Mesenchymal stem cell (in vitro differentiated cells and primary cell): ENCODE results near the gene CHN2.
A peak's percentile ranks its signal among the peaks of the same experiment; 100 is the strongest.

Source experiments
- DNase-seq: peaks from one replicate; pipeline ENCODE4 v3.0.0-alpha.2; 2013
- H2AFZ ChIP-seq: one replicate; pipeline ENCODE4 v1.6.1; 2013; ENCODE audit warnings: low read depth, mild to moderate bottlenecking, control low read depth, inconsistent platforms, low read length, moderate library complexity
- H2AK5ac ChIP-seq: 2 replicates; pipeline ENCODE4 v1.6.1; 2013; ENCODE audit warnings: low read length, moderate library complexity, mild to moderate bottlenecking, inconsistent platforms; ENCODE audit not compliant: severe bottlenecking
- H2BK120ac ChIP-seq: one replicate; pipeline ENCODE4 v1.6.1; 2013; ENCODE audit warnings: low read depth, mild to moderate bottlenecking, inconsistent platforms, low read length, moderate library complexity
- H2BK12ac ChIP-seq, 2 experiments: one replicate each; pipeline ENCODE4 v1.6.1; 2013; ENCODE audit warnings: inconsistent platforms in 2 of 2, low read length in 2 of 2, mild to moderate bottlenecking in 2 of 2, moderate library complexity in 2 of 2, control low read depth in 1 of 2
- H2BK15ac ChIP-seq: one replicate; pipeline ENCODE4 v1.6.1; 2013; ENCODE audit warnings: mild to moderate bottlenecking, low read depth, inconsistent platforms; ENCODE audit not compliant: poor library complexity, severe bottlenecking
- H2BK5ac ChIP-seq: 2 replicates; pipeline ENCODE4 v1.6.1; 2013; ENCODE audit warnings: low read depth, mild to moderate bottlenecking, low read length, control low read depth, inconsistent platforms; ENCODE audit not compliant: poor library complexity, severe bottlenecking
- H3K14ac ChIP-seq, 2 experiments: one replicate each; pipeline ENCODE4 v1.6.1; 2013; ENCODE audit warnings: inconsistent platforms in 2 of 2, low read length in 2 of 2, control low read depth in 1 of 2, mild to moderate bottlenecking in 1 of 2, moderate library complexity in 1 of 2
- H3K18ac ChIP-seq, 2 experiments: one replicate each; pipeline ENCODE4 v1.6.1; 2013; ENCODE audit warnings: inconsistent platforms in 2 of 2, low read length in 2 of 2, control low read depth in 1 of 2, low read depth in 1 of 2, mild to moderate bottlenecking in 1 of 2
- H3K23ac ChIP-seq, 2 experiments: one replicate each; pipeline ENCODE4 v1.6.1; 2013; ENCODE audit warnings: inconsistent platforms in 2 of 2, low read length in 2 of 2, mild to moderate bottlenecking in 2 of 2, moderate library complexity in 2 of 2, control low read depth in 1 of 2
- H3K27ac ChIP-seq: 2 replicates; pipeline ENCODE4 v1.5.1; 2013; ENCODE audit warnings: mild to moderate bottlenecking, moderate library complexity, low read length, control low read depth, inconsistent platforms; ENCODE audit not compliant: poor library complexity, severe bottlenecking
- H3K27me3 ChIP-seq, 2 experiments: 2 replicates each; pipeline versions ENCODE4 v1.6.1 to v1.7.0; 2013; ENCODE audit warnings: low read length in 2 of 2, mild to moderate bottlenecking in 2 of 2, moderate library complexity in 2 of 2, control low read depth in 1 of 2, inconsistent platforms in 1 of 2; ENCODE audit not compliant: control insufficient read depth in 1 of 2, insufficient read depth in 1 of 2
- H3K36me3 ChIP-seq, 2 experiments: 2 replicates each; pipeline versions ENCODE4 v1.6.1 to v1.7.0; 2013; ENCODE audit warnings: low read length in 2 of 2, control low read depth in 1 of 2, inconsistent platforms in 1 of 2, low read depth in 1 of 2, mild to moderate bottlenecking in 1 of 2; ENCODE audit not compliant: insufficient read depth in 2 of 2, control insufficient read depth in 1 of 2
- H3K4ac ChIP-seq, 2 experiments: one replicate each; pipeline ENCODE4 v1.6.1; 2013; ENCODE audit warnings: inconsistent platforms in 2 of 2, low read length in 2 of 2, mild to moderate bottlenecking in 2 of 2, moderate library complexity in 2 of 2, control low read depth in 1 of 2, low read depth in 1 of 2
- H3K4me1 ChIP-seq: 2 replicates; pipeline ENCODE4 v1.6.1; 2013; ENCODE audit warnings: low read depth, low read length, control low read depth; ENCODE audit not compliant: control insufficient read depth, insufficient read depth
- H3K4me2 ChIP-seq: 2 replicates; pipeline ENCODE4 v1.6.1; 2013; ENCODE audit warnings: low read length, mild to moderate bottlenecking, inconsistent platforms; ENCODE audit not compliant: poor library complexity, severe bottlenecking
- H3K4me3 ChIP-seq, 2 experiments: 2 replicates each; pipeline versions ENCODE4 v1.5.1 to v1.7.0; 2013; ENCODE audit warnings: low read length in 2 of 2, mild to moderate bottlenecking in 2 of 2, control low read depth in 1 of 2, low read depth in 1 of 2; ENCODE audit not compliant: insufficient read depth in 1 of 2
- H3K79me1 ChIP-seq: replicated peaks from 2 replicates; pipeline ENCODE4 v1.6.1; 2013; ENCODE audit warnings: mild to moderate bottlenecking, control low read depth, low read length, inconsistent platforms; ENCODE audit not compliant: poor library complexity, severe bottlenecking
- H3K9ac ChIP-seq: 2 replicates; pipeline ENCODE4 v1.7.0; 2013; ENCODE audit warnings: mild to moderate bottlenecking, low read length, moderate library complexity
- H3K9me3 ChIP-seq: 2 replicates; pipeline ENCODE4 v1.7.0; 2013; ENCODE audit warnings: mild to moderate bottlenecking, low read length; ENCODE audit not compliant: control insufficient read depth
- H4K8ac ChIP-seq: one replicate; pipeline ENCODE4 v1.6.1; 2013; ENCODE audit warnings: inconsistent platforms, mild to moderate bottlenecking, low read length, moderate library complexity
- H4K91ac ChIP-seq: one replicate; pipeline ENCODE4 v1.6.1; 2013; ENCODE audit warnings: mild to moderate bottlenecking, low read length, inconsistent platforms
- WGBS: methylation state at CpG from one replicate; pipeline ENCODE4 v1.1.7; 2013; ENCODE audit warnings: mixed read lengths; 5-methylcytosine and 5-hydroxymethylcytosine counted together

CHN2 gene

GRCh38 chr7:29170781-29171180, 23.8 kb upstream of the CHN2 start:
- H3K9ac ChIP-seq: no peak overlapping the region
- H3K4ac ChIP-seq: no peak overlapping the region
- no peak overlapping the region for H2BK120ac ChIP-seq
- no peak overlapping the region for H3K4me3 ChIP-seq
- H2AK5ac ChIP-seq: no peak overlapping the region
- no peak overlapping the region for H4K91ac ChIP-seq
- H3K18ac ChIP-seq: no peak overlapping the region
- no peaks in the 10 kb centered on the region for H3K36me3 ChIP-seq
- no peak overlapping the region for H3K14ac ChIP-seq
- H2BK5ac ChIP-seq: no peak overlapping the region
- H3K23ac ChIP-seq: no peak overlapping the region
- H2BK15ac ChIP-seq: no peak overlapping the region
- WGBS: 90% methylated on average over 6 of the region's 7 CpGs
- H3K4me2 ChIP-seq: no peak overlapping the region
- H3K27ac ChIP-seq: no peak overlapping the region
- H4K8ac ChIP-seq: no peak overlapping the region
- no peak overlapping the region for H2BK12ac ChIP-seq
- DNase-seq: no peak
- no peak overlapping the region for H2AFZ ChIP-seq
- H3K9me3 ChIP-seq: peaks cover 5% of the 10 kb centered on the region
- H3K79me1 ChIP-seq: no peaks in the 10 kb centered on the region
- no peaks in the 10 kb centered on the region for H3K4me1 ChIP-seq
- peaks cover 0 to 12% of the 10 kb centered on the region in 2 experiments for H3K27me3 ChIP-seq

- H3K27ac ChIP-seq: no peak overlapping the region
- H3K9me3 ChIP-seq: no peaks in the 10 kb centered on the region
- H3K4ac ChIP-seq: no peak overlapping the region
- H3K23ac ChIP-seq: no peak overlapping the region
- H3K79me1 ChIP-seq: no peaks in the 10 kb centered on the region
- no peak overlapping the region for H2BK12ac ChIP-seq
- H3K4me1 ChIP-seq: no peaks in the 10 kb centered on the region
- H3K4me3 ChIP-seq: no peak overlapping the region
- no peaks in the 10 kb centered on the region for H3K36me3 ChIP-seq
- H2AFZ ChIP-seq: no peak overlapping the region
- no peak overlapping the region for H2BK120ac ChIP-seq
- H2BK15ac ChIP-seq: no peak overlapping the region
- H3K4me2 ChIP-seq: no peak overlapping the region
- H2AK5ac ChIP-seq: no peak overlapping the region
- no peak overlapping the region for H4K8ac ChIP-seq
- DNase-seq: no peak
- no CpG with 5 or more reads among the region's 3 CpGs for WGBS
- no peak overlapping the region for H4K91ac ChIP-seq
- H3K14ac ChIP-seq: no peak overlapping the region
- no peak overlapping the region for H3K18ac ChIP-seq
- H3K27me3 ChIP-seq: peaks cover 3 to 14% of the 10 kb centered on the region in 2 experiments
- no peak overlapping the region for H2BK5ac ChIP-seq
- no peak overlapping the region for H3K9ac ChIP-seq
These were observed 21.1 kb upstream of the CHN2 start for GRCh38 chr7:29173458-29173857.

- WGBS: 44% methylated on average over 9 of the region's 9 CpGs
- Histone ChIP-seq H3K27ac (no peak overlapping the region), H3K4me2 (no peak overlapping the region), H4K8ac (no peak overlapping the region), H2BK12ac (no peak overlapping the region), H3K36me3 (no peaks in the 10 kb centered on the region), H2AFZ (no peak overlapping the region), H3K79me1 (no peaks in the 10 kb centered on the region), H2BK5ac (no peak overlapping the region), H3K9ac (no peak overlapping the region), H3K27me3 (peaks cover 3 to 9% of the 10 kb centered on the region in 2 experiments), H3K9me3 (no peaks in the 10 kb centered on the region), H3K4ac (no peak overlapping the region), H3K18ac (no peak overlapping the region), H4K91ac (no peak overlapping the region), H2AK5ac (no peak overlapping the region), H2BK120ac (no peak overlapping the region), H3K4me1 (no peaks in the 10 kb centered on the region), H3K23ac (no peak overlapping the region), H3K14ac (no peak overlapping the region), H2BK15ac (no peak overlapping the region), H3K4me3 (no peak overlapping the region)
- peak; percentile 61 for DNase-seq
These were observed 16.5 kb upstream of the CHN2 start for GRCh38 chr7:29177963-29178600.

- no peak overlapping the region for H2BK15ac ChIP-seq
- H3K14ac ChIP-seq: no peak overlapping the region
- no peaks in the 10 kb centered on the region for H3K4me1 ChIP-seq
- no peak overlapping the region for H3K4me3 ChIP-seq
- H4K91ac ChIP-seq: no peak overlapping the region
- H2BK5ac ChIP-seq: no peak overlapping the region
- H3K18ac ChIP-seq: no peak overlapping the region
- H3K27ac ChIP-seq: no peak overlapping the region
- H2BK120ac ChIP-seq: no peak overlapping the region
- no peak for DNase-seq
- H3K36me3 ChIP-seq: no peaks in the 10 kb centered on the region
- H3K4ac ChIP-seq: no peak overlapping the region
- H3K27me3 ChIP-seq: peaks cover 3 to 9% of the 10 kb centered on the region in 2 experiments
- H4K8ac ChIP-seq: no peak overlapping the region
- H3K23ac ChIP-seq: no peak overlapping the region
- no peaks in the 10 kb centered on the region for H3K79me1 ChIP-seq
- no peak overlapping the region for H2AFZ ChIP-seq
- 63% methylated on average over 1 of the region's 1 CpG for WGBS
- no peak overlapping the region for H3K9ac ChIP-seq
- no peak overlapping the region for H2AK5ac ChIP-seq
- H3K9me3 ChIP-seq: no peaks in the 10 kb centered on the region
- no peak overlapping the region for H3K4me2 ChIP-seq
- H2BK12ac ChIP-seq: no peak overlapping the region
These were observed 15.5 kb upstream of the CHN2 start for GRCh38 chr7:29179115-29179514.
